ENCODE measurements around the gene PCBP3. TPM values are rescaled to one million over a fixed set of nuclear protein-coding genes. Genes with fewer than 3 reads are reported as not detected.

Gene PCBP3
- total and polyA plus RNA-seq, 2 of the 8 experiments (the other 6 are each of a cell fraction or from before 2014, with no cell fraction given): 3.5 to 6.3 TPM

- Histone ChIP-seq H2AK5ac (ENCODE audit: low read depth, low read length) (no peak overlapping the region), H3K4me1 (replicated peaks in 1 of 4; ENCODE audit: control insufficient read depth in 3 of 4, insufficient read depth in 4 of 4, low read length in 3 of 4) (peaks cover 0 to 3% (median 0%) of the 10 kb centered on the region in 4 experiments; a peak in 2 of 7 replicates), H2BK20ac (ENCODE audit: low read length) (no peak overlapping the region), H3K23me2 (ENCODE audit: low read depth, low read length) (no peaks in the 10 kb centered on the region), H3K14ac (ENCODE audit: insufficient read length) (no peak overlapping the region), H3K79me2 (ENCODE audit: control insufficient read depth in 1 of 2, insufficient read depth in 2 of 2, low read length in 2 of 2) (no peaks in the 10 kb centered on the region), H4K91ac (replicated peaks; ENCODE audit: insufficient read length, low read length) (no peak overlapping the region), H4K8ac (ENCODE audit: extremely low read depth, insufficient read depth, low read length) (no peak overlapping the region), H2BK15ac (ENCODE audit: low read length) (no peak overlapping the region), H3K23ac (ENCODE audit: insufficient read length) (no peak overlapping the region), H4K5ac (ENCODE audit: insufficient read length, low read depth, low read length) (no peak overlapping the region), H3K36me3 (ENCODE audit: control insufficient read depth in 2 of 4, insufficient read depth in 4 of 4, low read length in 3 of 4) (no peaks in the 10 kb centered on the region), H2BK120ac (replicated peaks; ENCODE audit: low read depth, low read length) (no peak overlapping the region), H3K27ac (ENCODE audit: low read depth, low read length) (no peak overlapping the region), H4K20me1 (replicated peaks in 1 of 2; ENCODE audit: control insufficient read depth in 1 of 2, insufficient read depth in 2 of 2, low read length in 2 of 2) (peaks cover 0 to 4% of the 10 kb centered on the region in 2 experiments), H3K56ac (replicated peaks; ENCODE audit: insufficient read length, low read depth, low read length) (no peak overlapping the region), H2AFZ (ENCODE audit: low read length) (no peak overlapping the region), H2BK12ac (ENCODE audit: low read depth, low read length) (no peak overlapping the region), H3K27me3 (replicated peaks in 1 of 4; ENCODE audit: control insufficient read depth in 3 of 4, extremely low read depth in 1 of 4, insufficient read depth in 3 of 4, low read length in 3 of 4) (no peaks in the 10 kb centered on the region), H3K18ac (ENCODE audit: extremely low read depth, low read length) (no peak overlapping the region), H3K79me1 (ENCODE audit: low read depth, low read length) (no peaks in the 10 kb centered on the region), H3K4me3 (ENCODE audit: extremely low read depth in 1 of 4, insufficient read depth in 2 of 4, low read depth in 3 of 4, low read length in 4 of 4) (no peak overlapping the region), H3K9me3 (ENCODE audit: insufficient read depth in 2 of 2, low read depth in 1 of 2, low read length in 1 of 2) (no peaks in the 10 kb centered on the region), H2BK5ac (ENCODE audit: low read depth, low read length) (no peak overlapping the region), H3K4me2 (ENCODE audit: insufficient read depth in 1 of 2, low read depth in 2 of 2, low read length in 2 of 2) (no peak overlapping the region), H3K9ac (replicated peaks in 1 of 4; ENCODE audit: extremely low read depth in 1 of 4, low read depth in 3 of 4, low read length in 3 of 4) (no peak overlapping the region), H3K4ac (replicated peaks; ENCODE audit: insufficient read length, low read depth, low read length) (no peak overlapping the region)
- WGBS, 2 experiments (ENCODE audit: extremely low coverage in 1 of 2, insufficient coverage in 1 of 2, insufficient read length in 1 of 2, insufficient replicate concordance in 2 of 2, low coverage in 1 of 2, low lambda C conversion rate in 2 of 2, missing lambda C conversion rate in 1 of 2): 94% methylated on average over 12 of the region's 12 CpGs; no CpG with 5 or more reads in 1 of the 2 experiments
- FAIRE-seq (no peak), DNase-seq (ENCODE audit: low read depth in 1 of 2, low spot score in 2 of 2) (no peak)
- TF ChIP-seq PHF8 (conservative IDR thresholded peaks at IDR 0.05; ENCODE audit: low read depth, low read length) (no peak), EGR1 (IDR thresholded peaks at IDR 0.05; ENCODE audit: borderline replicate concordance, low read depth, low read length) (no peak), MAX (IDR thresholded peaks at IDR 0.05) (no peak), CBX8 (IDR thresholded peaks at IDR 0.05; ENCODE audit: borderline replicate concordance, low read depth, low read length) (no peak), MAFK (IDR thresholded peaks at IDR 0.05; ENCODE audit: low read depth, low read length) (no peak), ASH2L (IDR thresholded peaks at IDR 0.05; ENCODE audit: low read length) (no peak), POU5F1 (IDR thresholded peaks at IDR 0.05; ENCODE audit: low read depth, low read length) (no peak), SP1 (IDR thresholded peaks at IDR 0.05; ENCODE audit: low read depth, low read length) (no peak), TAF1 (IDR thresholded peaks at IDR 0.05; ENCODE audit: low read depth, low read length) (no peak), CHD1 (IDR thresholded peaks at IDR 0.05; ENCODE audit: low read depth, low read length) (no peak), SIN3A (conservative IDR thresholded peaks at IDR 0.05 in 1 of 2, IDR thresholded peaks at IDR 0.05 in 1 of 2; ENCODE audit: low read depth in 1 of 2, low read length in 2 of 2) (no peak), CREB1 (IDR thresholded peaks at IDR 0.05) (no peak), SRF (IDR thresholded peaks at IDR 0.05; ENCODE audit: low read depth, low read length) (no peak), NANOG (IDR thresholded peaks at IDR 0.05; ENCODE audit: insufficient read depth, low read depth, low read length, poor library complexity, severe bottlenecking) (no peak)
- POLR2A ChIA-PET (ENCODE audit: partially characterized antibody): no interaction called here
- CTCF ChIA-PET (ENCODE audit: partially characterized antibody): interaction anchor here (0.7 to 4.2 kb wide), 3 partner anchors 8 to 53 kb away, joined by 3 to 29 read pairs (median 5); no protein-coding TSS in a partner anchor
These were observed 226.9 kb downstream of the PCBP3 start for GRCh38 chr21:45870421-45870820.
